Skin of body (tissue), 2 donors: ENCODE data around the gene ZNFX1. TPM values are rescaled to one million over a fixed set of nuclear protein-coding genes. Genes with fewer than 3 reads are reported as not detected.
"Not testable (repeated sequence)": the region's sequence is repeated elsewhere in the genome, so short reads cannot be mapped to it uniquely, and the experiment has no call there.

Experiments
- DNase-seq: peaks from one replicate; lab custom pipeline; 2025; lab: John Stamatoyannopoulos, UW
- total RNA-seq: library from RNA; depleted of rRNA; stranded (reverse); fragments of >200 nt; gene quantifications from one replicate; pipeline ENCODE4 v1.2.3, GENCODE V29; 2014

The ZNFX1 gene
- total RNA-seq, 1 donor from 2014 or later = 19.1 TPM

GRCh38 chr20:49252556-49253350, 25.1 kb downstream of the ZNFX1 start:
- no peak for DNase-seq

- DNase-seq = no peak
Observed at GRCh38 chr20:49248879-49249665, 28.8 kb downstream of the ZNFX1 start.

- DNase-seq = no peak
Observed at GRCh38 chr20:49248301-49248700, 29.6 kb downstream of the ZNFX1 start.

GRCh38 chr20:49247792-49248191, 30.1 kb downstream of the ZNFX1 start:
- no peak for DNase-seq

- DNase-seq = no peak
Observed at GRCh38 chr20:49247169-49247723, 30.6 kb downstream of the ZNFX1 start.

- peak; percentile 29 for DNase-seq
Observed at GRCh38 chr20:49245921-49246740, 31.7 kb downstream of the ZNFX1 start.

GRCh38 chr20:49237531-49237930, 40.3 kb downstream of the ZNFX1 start:
- DNase-seq = no peak

- DNase-seq = no peak
Observed at GRCh38 chr20:49236301-49236700, 41.6 kb downstream of the ZNFX1 start.

GRCh38 chr20:49234831-49235230, 43.0 kb downstream of the ZNFX1 start:
- no peak for DNase-seq

GRCh38 chr20:49233226-49233625, 44.6 kb downstream of the ZNFX1 start:
- DNase-seq = no peak

GRCh38 chr20:49231471-49231870, 46.4 kb downstream of the ZNFX1 start:
- no peak for DNase-seq

- no peak for DNase-seq
Observed at GRCh38 chr20:49230561-49231133, 47.2 kb downstream of the ZNFX1 start.

GRCh38 chr20:49230021-49230420, 47.8 kb downstream of the ZNFX1 start:
- DNase-seq = no peak

- no peak for DNase-seq
Observed at GRCh38 chr20:49229381-49229780, 48.5 kb downstream of the ZNFX1 start.

GRCh38 chr20:49228676-49229075, 49.2 kb downstream of the ZNFX1 start:
- DNase-seq = no peak

- no peak for DNase-seq
Observed at GRCh38 chr20:49225896-49226295, 52.0 kb downstream of the ZNFX1 start.

GRCh38 chr20:49219924-49220831, 57.7 kb downstream of the ZNFX1 start:
- DNase-seq = no peak

GRCh38 chr20:49219091-49219923, 58.5 kb downstream of the ZNFX1 start, which contains the start of gene DDX27:
Gene DDX27 (plus strand): TSS chr20:49219416. CDS start chr20:49219449, 33 bp downstream.
- peak; percentile 99 for DNase-seq

- not testable (repeated sequence) for DNase-seq
Observed at GRCh38 chr20:49218739-49219090, 59.1 kb downstream of the ZNFX1 start.
